ENCODE data around the gene ABCA2.

DNA sequence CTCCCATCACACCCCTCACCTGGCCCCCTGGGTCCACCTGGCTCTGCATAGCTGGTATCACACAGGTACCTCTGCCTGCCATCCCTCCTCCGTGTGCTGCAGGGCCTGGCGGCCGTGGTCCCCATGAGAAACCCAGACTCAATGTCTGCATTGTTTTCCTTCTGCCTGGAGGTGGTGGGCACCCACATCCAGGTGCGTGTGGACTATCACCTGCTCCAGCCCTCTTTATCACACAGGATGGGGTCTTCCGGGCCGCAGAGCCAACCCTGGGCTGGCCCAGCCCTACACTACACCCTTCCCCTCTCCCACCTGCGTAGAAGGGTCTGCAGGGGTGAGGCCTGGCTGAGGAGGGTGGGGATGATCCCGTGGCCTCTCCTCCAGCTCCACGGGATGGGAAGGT, 10.9 kb upstream of the ABCA2 start:
- TF ChIP-seq, protein P1, sequence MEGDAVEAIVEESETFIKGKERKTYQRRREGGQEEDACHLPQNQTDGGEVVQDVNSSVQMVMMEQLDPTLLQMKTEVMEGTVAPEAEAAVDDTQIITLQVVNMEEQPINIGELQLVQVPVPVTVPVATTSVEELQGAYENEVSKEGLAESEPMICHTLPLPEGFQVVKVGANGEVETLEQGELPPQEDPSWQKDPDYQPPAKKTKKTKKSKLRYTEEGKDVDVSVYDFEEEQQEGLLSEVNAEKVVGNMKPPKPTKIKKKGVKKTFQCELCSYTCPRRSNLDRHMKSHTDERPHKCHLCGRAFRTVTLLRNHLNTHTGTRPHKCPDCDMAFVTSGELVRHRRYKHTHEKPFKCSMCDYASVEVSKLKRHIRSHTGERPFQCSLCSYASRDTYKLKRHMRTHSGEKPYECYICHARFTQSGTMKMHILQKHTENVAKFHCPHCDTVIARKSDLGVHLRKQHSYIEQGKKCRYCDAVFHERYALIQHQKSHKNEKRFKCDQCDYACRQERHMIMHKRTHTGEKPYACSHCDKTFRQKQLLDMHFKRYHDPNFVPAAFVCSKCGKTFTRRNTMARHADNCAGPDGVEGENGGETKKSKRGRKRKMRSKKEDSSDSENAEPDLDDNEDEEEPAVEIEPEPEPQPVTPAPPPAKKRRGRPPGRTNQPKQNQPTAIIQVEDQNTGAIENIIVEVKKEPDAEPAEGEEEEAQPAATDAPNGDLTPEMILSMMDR (IDR thresholded peaks at IDR 0.05 in 4 of 5, conservative IDR thresholded peaks at IDR 0.05 in 1 of 5): no peak
- no peak for TF ChIP-seq POLR2A (IDR thresholded peaks at IDR 0.05)
